TTC549 (cell line): ENCODE measurements around the gene DBNDD1.
"Not testable (repeated sequence)": the region's sequence is repeated elsewhere in the genome, so short reads cannot be mapped to it uniquely, and the experiment has no call there.

ENCODE experiments used
- FAIRE-seq: peaks from 2 replicates; lab custom pipeline; 2012; peaks lifted over from hg19 to GRCh38; lab: Jason Lieb, UNC

The DBNDD1 gene

DNA sequence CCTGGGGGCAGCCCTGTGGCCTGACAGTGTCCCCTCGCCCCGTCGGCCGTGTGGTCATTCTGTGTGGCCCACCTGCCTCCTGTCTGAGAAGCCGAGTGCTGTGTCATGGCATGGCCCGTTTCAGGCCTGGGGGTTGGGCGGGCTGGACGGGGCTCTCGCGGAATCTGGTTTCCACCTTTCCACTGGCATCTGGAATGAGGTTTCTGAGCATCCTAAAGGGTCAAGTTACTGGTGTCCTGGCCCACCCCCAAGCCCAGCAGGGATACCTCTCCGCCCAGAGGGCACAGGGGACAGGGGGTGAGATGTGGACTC, 7.8 kb downstream of the DBNDD1 start:
- FAIRE-seq: no peak

DNA sequence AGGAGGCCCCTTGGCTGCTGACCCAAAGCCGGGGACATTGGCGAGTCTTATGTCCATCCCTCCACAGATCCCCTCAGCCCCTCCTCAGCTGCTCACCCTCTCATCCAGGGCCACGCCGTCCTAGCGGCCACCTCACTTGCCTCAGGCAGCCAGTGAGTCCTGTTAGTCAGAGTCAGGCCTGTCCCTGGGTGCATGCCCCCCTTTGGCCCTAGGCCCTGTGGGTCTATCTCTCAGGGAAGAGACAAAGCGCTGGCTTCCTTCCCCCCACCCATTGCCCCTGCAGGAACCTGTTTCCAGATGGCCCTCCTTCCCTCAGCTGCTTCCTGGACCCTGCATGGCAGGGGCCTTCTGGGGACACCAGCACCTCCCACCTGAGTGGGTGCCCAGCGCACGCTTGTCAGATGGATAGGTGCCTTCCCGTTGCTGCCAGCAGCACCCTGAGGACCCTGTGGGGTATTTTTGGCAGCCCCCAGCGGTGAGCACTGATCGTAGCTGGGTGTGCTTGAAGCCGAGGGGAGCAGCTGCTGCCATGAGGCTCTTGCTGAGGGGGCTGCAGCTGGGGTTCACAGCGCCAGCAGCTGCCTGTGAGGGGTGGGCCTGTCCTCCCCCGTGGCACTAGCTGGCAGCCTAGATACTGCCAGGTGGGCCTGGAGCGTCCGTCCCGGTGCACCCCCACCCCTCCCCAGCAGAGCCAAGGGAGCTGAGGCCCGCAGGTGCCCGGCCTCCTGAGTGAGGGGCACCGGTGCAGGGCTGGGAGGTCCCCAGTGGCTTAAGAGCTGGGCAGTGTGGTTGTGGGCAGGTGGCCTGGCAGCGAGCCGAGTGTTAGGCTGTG, 8.4 kb downstream of the DBNDD1 start:
- no peak for FAIRE-seq

- no peak for FAIRE-seq
Measured at GRCh38 chr16:90009172-90009899, 9.9 kb downstream of the DBNDD1 start.

DNA sequence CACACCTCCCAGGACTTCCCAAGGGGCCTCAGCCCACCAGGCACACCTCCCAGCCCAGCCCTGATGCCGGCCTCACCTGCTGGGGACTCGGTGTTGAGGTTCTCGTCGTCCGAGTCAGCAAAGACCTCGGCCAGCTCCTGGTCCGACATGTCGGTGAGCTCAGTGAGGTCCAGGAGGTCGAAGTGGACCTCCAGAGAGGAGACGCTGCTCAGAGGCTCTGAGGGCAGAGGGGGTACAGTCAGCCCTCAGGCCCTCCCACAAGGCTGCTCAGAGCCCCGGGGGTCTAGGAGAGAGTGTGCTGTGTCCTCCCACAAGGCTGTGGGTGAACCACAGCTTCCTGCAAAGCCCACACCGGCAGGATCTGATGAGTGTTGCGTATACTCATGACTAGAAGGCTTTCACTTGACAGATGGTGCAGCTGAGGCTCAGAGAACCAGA, 10.5 kb downstream of the DBNDD1 start:
- FAIRE-seq: no peak

DNA sequence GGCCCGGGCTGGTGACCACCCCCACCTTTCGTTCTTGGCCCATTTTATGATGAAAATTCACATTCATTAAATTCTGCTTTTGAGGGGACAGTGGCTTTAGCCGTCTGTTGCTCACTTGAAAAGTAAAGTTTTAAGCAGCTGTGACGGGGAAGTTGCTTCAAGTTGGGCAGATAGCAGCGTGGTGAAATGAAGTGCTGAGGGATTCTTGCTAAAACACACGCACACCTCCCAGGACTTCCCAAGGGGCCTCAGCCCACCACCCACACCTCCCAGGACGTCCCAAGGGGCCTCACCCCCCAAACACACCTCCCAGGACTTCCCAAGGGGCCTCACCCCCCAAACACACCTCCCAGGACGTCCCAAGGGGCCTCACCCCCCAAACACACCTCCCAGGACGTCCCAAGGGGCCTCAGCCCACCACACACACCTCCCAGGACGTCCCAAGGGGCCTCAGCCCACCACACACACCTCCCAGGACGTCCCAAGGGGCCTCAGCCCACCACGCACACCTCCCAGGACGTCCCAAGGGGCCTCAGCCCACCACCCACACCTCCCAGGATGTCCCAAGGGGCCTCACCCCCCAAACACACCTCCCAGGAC, 11.5 kb downstream of the DBNDD1 start:
- FAIRE-seq: not testable (repeated sequence)

DNA sequence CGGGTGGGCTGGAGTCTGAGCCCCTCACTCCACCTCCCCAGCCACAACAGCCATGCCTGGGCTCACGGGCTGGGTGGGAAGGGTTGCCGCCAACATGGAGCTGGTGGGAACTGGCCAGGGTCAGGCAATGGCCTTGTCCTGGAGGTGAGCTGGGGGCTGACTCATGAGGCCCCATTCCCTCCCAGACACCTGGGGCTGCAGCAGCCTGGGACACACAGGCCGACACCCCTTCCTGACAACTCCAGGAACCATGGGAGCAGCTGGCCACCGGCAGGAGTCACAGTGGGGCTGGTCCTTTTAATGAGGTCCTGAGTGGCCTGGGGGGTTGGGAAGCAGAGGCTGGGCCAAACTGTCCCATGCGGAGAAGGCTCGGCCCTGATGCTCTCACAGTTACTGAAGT, 12.2 kb downstream of the DBNDD1 start:
- FAIRE-seq: no peak

DNA sequence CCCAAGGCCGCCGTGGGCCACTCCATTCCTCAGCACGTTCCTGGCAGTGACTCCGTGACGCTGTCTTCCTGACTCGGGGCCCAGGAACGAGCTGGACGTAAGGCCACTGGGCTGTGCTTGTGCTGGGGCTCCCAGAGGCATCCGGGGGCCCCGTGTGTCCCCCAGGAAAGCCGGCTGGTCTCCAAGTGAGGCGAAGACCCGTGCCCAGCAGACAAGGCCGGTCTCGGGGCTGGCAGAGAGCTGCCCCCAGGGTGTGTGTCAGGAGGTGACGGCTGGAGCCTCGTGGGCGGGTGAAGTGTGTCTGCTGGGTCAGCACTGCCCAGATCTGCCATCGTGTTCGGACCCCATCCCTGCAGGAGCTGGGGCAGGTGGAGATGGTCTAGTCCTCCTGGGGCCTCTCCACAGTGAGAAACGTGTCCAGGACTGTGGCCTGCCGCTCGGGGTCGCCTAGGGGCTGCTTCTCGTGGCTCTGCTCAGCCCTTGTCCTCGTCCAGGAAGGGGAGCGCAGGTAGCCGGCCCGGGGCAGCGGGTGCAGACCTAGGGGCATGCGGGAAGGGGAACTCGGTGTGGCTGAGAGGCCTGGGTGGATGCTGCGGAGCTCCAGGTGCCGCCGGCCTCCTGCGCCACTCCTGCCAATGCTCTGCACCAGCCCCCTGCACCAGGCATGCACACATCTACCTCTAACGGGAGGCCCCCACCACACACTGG, 13.1 kb downstream of the DBNDD1 start:
- no peak for FAIRE-seq

DNA sequence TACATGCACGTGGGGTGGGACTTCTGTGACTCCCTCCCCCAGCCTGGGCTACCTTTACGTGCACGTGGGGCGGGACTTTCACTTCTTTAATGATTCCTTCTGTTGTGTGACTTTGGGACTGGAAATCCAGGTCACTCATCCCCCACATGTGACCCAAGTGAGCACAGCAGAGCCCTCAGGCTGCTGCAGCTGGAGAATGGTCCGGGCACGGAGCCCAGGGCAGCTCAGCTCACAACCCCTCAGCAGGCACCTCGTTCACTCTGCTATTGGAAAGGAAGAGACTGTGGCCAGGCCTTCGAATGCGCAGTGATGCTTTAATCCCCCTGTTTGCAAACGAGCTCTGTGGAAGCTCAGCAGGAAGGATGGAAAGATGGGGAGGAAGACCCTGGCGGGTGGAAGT, 14.7 kb downstream of the DBNDD1 start:
- no peak for FAIRE-seq

DNA sequence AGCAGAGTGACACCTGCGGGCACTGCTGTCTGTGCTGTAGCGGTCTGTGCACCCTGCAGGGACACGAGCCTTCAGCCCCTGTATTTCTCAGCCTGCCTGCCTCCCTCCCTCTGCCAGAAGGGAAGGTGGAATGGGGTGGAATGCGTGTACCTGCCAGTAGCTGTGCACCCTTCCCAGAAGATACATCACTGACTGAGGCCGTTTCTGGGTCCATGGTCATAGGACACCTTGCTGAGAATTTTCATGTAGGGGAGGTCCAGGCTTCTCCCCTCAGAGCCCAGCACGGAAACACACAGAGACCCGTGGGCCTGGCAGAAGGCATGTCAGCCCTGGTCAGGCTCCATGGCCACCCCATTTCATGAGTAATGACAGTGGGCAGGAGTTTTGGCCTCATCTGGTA, 16.5 kb downstream of the DBNDD1 start:
- no peak for FAIRE-seq

- FAIRE-seq: no peak
Measured at GRCh38 chr16:90001761-90002503, 17.3 kb downstream of the DBNDD1 start.

GRCh38 chr16:90000733-90001427, 18.4 kb downstream of the DBNDD1 start:
- no peak for FAIRE-seq

DNA sequence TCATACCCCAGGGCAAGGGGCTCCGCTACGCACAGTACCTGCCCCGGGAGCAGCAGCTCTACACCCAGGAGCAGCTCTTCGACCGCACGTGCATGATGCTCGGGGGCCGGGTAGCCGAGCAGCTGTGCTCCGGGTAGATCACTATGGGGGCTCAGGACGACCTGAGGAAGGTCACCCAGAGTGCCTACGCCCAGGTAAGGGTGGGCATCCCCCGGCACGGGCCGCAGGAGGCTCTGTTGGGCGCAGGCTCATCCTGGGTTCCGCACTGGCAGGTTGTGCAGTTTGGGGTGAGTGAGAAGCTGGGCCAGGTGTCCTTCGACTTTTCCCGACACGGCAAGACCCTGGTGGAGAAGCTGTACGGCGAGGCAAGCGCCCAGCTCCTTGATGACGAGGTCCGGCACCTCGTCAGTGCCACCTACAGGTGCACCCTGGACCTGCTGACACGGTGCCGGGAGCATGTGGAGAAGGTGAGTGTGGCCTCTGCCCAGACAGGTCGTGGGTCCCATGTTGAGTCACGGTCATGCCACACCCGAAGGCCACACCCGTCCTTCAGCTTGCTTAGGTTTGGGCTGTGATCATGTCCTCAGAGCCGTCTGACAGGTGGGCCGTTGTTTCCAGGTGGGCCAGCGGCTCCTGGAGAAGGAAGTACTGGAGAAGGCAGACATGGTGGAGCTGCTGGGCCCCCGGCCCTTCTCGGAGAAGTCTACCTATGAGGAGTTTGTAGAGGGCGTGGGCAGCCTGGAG, 19.3 kb downstream of the DBNDD1 start:
- no peak for FAIRE-seq

GRCh38 chr16:89996178-89996489, 23.1 kb downstream of the DBNDD1 start:
- FAIRE-seq: no peak

GRCh38 chr16:89995475-89996177, 23.6 kb downstream of the DBNDD1 start:
- not testable (repeated sequence) for FAIRE-seq

DNA sequence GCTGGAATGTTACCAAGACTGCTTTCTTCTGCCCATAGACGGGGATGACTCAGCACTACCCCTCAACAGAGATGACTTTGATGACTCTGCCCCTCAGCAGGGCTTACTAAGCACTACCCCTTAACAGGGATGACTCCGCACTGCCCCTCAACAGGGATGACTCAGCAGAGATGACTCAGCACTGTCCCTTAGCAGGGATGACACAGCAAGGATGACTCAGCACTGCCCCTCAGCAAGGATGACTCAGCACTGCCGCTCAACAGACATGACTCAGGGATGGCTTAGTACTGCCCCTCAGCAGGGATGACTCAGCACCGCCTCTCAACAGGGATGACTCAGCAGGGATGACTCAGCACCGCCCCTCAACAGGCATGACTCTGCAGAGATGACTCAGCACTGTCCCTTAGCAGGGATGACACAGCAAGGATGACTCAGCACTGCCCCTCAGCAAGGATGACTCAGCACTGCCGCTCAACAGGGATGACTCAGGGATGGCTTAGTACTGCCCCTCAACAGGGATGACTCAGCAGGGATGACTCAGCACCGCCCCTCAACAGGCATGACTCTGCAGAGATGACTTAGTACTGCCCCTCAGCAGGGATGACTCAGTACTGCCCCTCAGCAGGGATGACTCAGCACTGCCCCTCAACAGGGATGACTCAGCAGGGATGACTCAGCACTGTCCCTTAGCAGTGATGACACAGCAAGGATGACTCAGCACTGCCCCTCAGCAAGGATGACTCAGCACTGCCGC, 24.4 kb downstream of the DBNDD1 start:
- not testable (repeated sequence) for FAIRE-seq

DNA sequence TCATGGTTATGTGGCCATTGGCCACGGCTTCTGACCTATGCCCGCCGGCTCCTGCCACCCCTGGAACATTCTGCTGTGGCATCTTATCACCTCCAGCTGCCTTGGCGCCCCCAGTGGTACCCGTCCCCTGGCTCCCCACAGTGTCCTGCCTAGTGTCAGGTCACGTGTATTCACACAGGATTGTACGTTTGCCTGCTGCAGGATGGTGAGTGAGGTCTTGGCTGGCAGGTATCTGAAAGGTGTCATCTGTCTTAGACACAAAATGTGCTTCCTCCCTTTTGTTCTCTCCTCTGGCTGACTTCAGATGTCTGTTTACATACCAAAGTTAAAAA, 24.9 kb downstream of the DBNDD1 start:
- FAIRE-seq: no peak

GRCh38 chr16:89993971-89994370, 25.3 kb downstream of the DBNDD1 start:
- no peak for FAIRE-seq

DNA sequence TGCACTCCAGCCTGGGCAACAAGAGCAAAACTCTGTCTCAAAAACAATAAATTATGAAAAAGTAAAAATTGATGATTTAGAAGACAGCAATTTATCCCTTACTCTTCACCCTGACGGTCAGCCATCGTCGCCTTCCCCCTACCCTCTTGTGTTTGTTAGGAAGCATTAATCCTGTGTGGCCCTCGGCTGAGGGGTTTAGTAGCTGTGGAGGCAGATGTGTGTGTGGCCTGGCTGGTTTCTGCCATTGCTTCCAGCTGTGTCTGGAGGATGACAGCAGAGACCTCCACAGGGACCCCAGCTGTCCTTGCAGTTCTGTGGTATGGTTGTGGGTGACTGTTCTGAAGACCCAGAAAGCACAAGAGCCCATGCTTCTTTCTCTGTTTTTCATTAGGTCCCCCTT, 25.9 kb downstream of the DBNDD1 start:
- no peak for FAIRE-seq

- no peak for FAIRE-seq
Measured at GRCh38 chr16:89990799-89991198, 28.5 kb downstream of the DBNDD1 start.

- FAIRE-seq: no peak
Measured at GRCh38 chr16:89988951-89989350, 30.3 kb downstream of the DBNDD1 start.
